Activated CD4-positive, alpha-beta T cell treated with anti-CD3 and anti-CD28 coated beads for 24 hours (primary cell): ENCODE results near the gene HPSE.
A peak's percentile ranks its signal among the peaks of the same experiment; 100 is the strongest.
"Not testable (repeated sequence)": the region's sequence is repeated elsewhere in the genome, so short reads cannot be mapped to it uniquely, and the experiment has no call there.

Experiments used
- DNase-seq, 2 donors: peaks; one replicate each; pipeline ENCODE4 v3.0.0-alpha.2; 2020; ENCODE audit warnings: low read depth in 2 of 2

The HPSE gene

DNA sequence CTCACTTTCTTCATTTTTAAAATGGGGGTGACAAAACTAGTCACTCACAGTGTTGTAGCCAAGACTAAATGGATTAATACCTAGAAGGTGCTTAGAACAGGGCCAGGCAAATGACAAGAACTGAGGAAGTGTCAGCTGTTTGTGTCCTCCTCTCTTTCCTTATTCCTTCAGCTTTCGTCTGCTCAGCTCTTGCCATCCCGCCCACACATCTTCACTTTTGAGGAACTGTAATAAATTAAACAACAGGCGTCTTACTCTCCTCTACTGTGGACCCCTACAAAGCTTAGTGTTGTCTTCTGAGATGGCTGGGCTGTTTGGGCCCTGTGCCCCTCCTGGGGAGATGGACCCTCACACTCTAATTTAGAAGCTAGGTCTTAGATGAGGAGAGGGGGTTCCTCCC, 2.7 kb downstream of the HPSE start:
- no peak for DNase-seq

DNA sequence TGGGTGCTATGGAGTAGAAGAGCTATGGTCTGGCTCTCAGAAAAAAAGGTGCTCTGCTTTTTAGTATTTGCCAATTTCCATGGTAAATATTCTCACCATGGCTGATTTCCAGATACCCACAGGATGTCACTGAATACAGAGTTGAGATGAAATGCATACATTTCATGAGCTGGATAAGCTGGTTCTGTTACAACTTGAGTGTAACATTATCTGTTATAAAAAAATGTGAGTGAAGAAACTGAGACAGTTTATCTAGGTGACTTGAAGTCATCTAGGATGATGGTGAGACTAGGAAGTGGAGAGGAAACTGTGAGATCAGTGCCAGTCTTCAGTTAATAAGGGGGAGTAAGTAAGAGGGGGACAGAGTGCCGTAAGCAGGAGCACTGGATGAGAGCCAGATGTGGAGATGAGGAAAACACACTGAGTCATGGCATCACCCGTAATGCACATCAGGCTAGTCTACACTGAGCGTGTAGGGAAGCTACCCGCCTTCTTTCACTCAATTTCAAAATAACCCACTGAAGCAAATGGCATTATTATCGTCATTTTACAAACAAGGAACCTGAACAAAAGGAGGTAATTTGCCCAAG, 5.0 kb downstream of the HPSE start:
- no peak for DNase-seq

DNA sequence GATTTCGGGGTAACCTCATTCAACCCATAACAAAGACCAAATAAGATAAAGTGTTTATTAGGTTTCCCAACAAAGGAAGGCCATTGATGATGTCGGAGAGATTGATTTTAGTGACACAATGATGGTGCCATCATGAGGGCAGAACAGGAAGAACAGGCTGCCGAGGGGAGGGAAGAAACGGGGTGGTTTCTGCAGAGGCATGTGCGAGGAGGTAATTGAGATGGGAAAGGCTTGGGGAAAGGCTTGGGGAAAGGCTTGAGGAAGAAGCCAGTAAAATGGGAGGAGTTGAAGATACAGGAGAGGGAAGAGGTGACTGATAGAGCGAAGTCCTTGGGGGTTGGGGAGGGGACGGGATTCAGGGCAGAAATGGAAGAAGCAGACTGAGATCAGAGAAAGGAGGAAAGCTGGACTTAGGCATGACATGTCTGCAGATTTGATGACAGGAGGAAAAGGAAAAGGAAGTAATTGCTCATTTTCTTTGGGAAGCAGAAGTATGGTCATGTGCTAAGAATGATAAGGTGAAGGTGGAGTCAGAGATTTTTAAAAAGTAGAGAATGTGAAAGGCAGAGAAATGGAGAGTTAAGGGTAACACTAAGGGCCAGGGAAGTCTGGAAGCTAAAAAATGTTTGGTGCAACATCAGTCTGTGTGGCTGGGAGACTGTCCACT, 6.0 kb downstream of the HPSE start:
- DNase-seq: no peak

DNA sequence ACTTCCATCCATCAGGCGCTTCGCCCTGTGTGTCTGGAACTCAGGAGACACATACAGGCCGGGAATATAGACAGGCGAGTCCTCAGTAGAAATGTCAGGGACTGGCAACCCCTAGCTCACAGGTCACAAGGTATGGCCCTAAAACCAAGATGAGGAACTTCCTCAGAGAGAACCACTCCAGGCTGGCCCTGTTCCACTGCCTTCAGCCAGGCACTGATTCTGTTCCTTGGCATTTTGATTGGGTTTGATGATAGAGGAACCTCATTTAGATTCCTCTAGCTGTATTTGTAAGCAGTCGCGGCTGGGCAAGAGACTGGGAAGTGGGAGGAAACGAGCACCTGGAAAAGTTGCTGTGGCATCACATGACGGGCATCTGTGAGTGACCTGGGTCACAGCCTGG, 8.1 kb downstream of the HPSE start:
- DNase-seq: no peak

DNA sequence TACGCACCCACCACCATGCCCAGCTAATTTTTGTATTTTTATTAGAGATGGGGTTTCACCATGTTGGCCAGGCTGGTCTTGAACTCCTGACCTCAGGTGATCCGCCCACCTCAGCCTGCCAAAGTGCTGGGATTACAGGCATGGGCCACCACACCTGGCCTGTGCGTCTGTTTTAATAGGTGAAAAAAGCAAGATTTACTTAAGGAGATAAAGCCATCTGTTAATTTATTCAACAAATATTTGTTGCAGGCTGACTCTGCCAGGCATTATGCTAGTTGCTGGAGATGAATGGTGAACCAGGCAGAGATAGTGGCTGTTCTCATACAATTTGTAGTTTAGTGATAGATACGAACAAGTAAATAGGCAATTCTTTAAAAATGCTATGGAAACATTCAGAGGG, 9.3 kb downstream of the HPSE start:
- DNase-seq: not testable (repeated sequence)

DNA sequence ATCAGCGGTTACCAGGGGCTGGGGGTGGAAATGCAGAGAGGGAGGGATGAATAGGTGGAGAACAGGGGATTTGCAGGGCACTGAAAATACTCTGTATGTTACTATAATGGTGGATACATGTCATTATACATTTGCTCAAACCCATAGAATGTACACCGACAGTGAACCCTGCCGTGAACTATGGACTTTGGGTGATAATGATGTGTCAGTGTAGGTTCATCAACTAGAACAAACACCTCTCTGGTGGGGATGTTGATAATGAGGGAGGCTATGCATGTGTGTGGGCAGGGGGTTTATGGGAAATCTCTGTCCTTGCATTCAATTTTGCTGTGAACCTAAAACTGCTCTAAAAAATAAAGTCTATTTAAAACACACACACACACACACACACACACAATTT, 11.5 kb downstream of the HPSE start:
- DNase-seq: no peak

DNA sequence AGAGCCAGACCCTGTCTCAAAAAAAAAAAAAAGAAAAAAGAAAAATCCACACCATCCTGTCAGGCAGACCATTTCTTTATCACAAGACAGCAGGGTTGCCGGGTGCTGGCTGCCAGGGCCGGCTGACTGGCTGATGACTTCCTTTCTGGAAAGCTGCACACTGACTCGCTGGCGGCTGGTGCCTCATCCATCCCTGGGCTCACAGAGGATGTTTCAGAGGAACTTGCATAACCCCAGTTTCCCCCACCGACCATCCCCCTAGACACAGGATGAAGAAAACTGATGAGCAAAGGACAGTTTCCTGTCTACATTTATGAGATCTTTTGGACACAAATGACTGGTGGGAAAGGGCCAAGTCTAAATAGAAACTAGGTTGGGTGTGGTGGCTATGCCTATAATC, 14.1 kb downstream of the HPSE start:
- no peak for DNase-seq

DNA sequence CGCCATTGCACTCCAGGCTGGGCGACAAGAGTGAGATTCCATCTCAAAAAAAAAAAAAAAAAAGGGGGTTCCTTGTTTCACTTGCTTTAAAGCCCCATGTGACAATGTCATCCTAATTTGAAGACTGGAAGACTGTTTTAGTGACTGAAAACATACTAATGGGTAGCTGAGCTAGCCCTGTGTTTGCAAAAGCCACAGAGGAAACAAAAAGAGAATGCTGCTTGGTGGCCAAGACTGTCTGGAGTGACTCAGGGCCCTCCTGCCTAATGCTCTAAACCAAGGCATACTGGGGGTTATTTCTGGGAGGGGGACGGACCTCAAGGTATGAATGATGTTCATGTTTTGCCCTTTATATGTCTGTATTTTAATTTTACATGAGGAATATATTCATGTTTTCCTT, 16.0 kb downstream of the HPSE start:
- no peak for DNase-seq

DNA sequence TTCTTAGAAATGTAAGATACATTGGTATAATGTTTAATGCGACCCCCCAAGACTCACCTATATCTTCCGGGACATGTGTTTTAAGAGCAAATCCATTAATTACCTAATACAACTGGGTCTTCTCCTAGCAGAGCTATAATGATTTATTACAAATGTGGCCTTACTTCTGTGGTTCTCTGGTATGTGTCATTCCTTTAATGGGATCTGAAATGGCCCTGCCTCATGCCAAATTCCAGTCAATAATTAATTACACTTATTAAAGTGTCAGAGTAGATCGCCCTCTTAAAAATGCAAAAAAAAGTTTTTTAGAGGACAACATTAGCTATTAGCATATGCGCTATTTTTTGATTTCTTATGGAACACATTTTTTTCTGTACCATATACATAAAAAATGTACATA, 17.0 kb downstream of the HPSE start:
- no peak for DNase-seq

DNA sequence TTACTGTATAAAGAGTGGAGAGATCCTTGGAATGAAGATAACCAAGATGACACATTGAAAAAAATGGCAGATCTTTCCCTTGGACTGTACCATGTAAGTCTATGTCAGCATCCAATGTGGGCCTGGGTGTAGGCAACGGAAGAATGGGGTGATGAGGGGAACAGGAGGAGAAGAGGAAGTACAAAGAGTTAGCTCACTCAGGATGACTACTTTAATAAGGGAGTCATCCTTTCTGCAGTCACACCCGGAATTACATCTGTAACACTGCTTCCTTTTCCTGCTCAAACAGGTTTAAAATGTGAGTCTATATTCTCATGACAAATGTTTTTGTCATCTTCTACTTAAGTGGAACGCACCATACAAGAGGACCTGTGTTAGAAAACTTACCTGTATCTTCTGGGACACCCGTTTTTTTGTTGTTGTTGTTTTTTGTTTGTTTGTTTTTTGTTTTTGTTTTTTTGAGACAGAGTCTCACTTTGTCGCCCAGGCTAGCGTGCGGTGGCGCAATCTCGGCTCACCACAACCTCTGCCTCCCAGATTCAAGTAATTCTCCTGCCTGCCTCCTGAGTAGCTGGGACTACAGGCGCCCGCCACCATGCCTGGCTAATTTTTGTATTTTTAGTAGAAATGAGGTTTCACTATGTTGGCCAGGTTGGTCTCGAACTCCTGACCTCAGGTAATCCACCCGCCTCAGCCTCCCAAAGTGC, 18.0 kb downstream of the HPSE start:
- DNase-seq: no peak

DNA sequence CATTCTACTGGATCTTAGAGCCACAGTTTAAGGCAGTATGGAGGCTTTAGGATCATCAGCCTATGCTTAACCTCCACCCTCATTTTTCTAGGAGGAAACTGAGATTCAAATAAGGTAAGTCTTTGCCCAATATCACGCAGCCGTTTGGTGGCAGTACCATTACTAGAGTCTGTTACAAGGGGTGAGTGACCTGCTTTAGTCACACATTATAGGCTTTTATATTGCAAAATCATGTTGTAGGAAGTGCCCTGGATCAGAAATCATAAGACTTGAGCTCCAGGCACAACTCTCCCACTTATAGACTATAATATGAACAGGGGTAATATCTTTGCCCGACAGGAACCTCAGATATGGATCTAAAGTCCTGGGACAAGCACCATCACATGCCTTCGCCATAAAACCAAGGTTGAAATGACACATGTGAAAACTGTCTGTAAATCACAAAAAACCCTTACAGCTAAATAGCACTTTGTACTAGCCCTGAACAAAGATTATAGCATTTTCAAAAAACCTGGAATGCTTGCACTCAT, 19.2 kb downstream of the HPSE start:
- DNase-seq: no peak

DNA sequence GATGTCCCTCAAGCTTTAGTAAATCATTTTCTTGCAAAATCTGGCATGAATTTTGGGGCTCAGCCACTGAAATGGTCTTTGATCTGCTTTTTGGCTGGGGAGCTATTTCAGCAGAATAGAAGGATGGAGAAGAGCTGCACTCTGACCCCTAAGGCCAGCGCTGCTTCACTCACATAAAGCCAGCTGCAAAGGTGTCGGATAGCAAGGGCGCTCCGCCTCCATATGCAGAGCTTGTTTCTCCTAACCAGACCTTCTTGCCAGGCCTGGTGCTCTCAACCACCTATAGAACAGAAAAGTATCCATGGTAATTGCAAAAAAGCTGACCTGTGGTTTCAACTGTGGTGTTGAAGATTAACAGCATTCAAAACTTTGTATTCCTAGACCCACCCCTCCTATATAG, 26.0 kb downstream of the HPSE start:
- DNase-seq: no peak

DNA sequence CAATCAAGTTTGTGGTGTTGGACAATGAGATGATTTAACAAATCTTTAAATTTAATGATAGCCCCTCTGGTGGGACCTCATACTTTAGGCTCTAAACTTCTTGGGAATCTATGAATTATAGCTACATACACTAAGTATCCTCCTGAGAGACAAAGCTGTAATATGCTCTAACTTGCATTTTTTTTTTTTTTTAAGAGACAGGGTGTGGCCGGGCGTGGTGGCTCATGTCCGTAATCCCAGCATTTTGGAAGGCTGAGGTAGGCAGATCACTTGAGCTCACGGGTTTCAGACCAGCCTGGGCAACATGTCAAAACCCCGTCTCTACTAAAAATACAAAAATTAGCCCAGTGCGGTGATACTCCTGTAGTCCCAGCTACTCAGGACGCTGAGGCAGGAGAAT, 26.7 kb downstream of the HPSE start:
- DNase-seq: no peak

DNA sequence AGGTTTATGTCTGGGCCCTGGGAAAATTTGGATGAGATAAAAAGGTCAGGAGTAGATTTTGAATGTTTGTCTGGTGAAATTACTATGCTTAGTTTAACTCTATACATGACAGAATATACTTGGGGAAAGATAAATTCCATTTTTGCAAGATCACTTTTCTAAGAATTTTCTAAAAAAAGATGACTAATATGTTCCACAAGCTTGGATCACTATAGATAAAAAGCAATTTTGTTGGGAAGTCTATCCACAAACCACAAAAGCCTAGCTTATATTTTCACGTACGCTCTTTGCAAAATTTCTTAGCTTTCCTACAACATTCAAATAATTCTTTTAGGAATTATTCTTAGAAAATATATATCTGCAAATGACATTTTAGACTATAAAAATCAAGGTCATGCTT, 29.5 kb downstream of the HPSE start:
- no peak for DNase-seq

DNA sequence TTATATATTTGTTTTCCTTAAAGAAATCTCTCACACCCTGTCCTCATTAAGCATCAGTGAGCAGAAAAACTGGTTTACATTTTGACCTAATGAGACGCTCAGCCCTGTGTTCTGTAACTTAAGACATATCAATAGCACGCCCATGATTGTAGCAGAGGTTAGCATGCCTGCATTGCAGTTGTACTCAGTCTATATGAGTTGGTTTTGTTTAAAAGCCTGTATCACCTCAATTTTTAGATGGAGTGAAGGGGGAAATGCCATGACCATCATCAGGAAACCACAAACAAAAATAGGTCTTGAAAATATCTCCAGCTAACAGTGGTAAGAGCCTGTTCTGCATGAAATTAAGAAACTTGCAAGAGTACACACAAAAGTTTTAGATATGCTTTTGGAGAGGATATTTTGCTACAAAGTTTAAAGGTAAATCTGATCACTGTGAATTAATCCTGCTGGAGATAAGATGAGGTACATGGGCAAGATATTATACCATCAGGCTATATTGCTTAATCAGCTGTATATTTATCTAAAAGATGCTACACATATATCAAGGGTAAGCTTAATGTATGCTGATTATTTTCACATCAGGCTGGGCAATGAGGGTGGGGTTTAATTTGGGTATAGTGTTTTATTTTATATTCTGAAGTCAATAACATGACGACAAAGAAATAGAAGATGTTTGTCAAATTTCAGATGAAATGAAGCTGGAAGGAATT, 36.9 kb downstream of the HPSE start:
- no peak for DNase-seq

DNA sequence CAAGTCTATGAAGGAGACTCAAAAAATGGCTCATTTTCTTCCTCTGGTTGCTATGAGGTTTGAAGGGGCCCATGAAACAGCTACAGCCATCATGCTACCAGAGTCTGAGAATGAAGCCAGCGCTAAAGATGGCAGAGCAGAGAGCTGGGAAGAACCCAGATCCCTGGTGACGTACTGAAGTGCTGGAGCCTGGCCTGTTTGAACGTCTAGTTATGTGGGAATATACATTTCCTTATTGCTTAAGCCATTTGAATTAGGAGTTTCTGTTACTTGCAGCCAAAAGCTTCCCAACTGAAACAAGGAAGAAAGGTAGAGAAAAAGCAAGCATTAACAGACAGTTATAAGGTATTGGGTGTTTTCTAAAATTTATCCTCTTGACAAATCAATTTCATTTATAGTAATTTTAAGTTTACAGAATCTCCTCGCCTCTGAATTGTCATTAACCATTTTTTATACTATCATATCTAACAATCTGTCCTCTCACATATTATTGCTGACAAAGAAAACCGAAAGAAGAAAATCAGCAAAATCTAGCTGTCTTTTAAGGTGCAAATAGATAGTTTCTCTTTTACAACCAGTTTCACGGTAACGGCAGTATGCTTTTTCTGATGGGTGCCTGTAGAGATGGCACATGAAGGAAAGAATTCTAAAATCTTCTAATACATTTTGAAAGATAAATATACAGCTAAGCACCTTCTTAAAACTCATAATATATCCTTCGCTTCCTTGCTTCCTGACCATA, 41.2 kb downstream of the HPSE start:
- DNase-seq: no peak

DNA sequence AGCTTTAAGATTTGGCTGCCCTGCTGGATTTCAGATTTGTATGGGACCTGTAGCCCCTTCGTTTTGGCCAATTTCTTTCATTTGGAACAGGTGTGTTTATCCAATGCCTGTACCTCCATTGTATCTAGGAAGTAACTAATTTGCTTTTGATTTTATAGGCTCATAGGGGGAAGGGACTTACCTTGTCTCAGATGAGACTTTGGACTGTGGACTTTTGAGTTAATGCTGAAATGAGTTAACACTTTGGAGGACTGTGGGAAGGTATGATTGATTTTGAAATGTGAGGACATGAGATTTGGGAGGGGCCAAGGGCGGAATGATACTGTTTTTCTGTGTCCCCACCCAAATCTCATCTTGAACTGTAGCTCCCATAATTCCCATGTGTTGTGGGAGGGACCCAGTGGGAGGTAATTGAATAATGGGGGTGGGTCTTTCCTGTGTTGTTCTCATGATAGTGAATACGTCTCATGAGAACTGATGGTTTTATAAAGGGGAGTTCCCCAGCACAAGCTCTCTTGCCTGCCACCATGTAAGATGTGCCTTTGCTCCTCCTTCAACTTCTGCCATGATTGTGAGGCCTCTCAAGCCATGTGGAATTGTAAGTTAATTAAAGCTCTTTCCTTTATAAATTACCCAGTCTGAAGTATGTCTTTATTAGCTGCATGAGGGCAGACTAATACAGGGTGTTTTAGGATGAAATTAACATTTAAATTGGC, 44.4 kb downstream of the HPSE start:
- DNase-seq: not testable (repeated sequence)

DNA sequence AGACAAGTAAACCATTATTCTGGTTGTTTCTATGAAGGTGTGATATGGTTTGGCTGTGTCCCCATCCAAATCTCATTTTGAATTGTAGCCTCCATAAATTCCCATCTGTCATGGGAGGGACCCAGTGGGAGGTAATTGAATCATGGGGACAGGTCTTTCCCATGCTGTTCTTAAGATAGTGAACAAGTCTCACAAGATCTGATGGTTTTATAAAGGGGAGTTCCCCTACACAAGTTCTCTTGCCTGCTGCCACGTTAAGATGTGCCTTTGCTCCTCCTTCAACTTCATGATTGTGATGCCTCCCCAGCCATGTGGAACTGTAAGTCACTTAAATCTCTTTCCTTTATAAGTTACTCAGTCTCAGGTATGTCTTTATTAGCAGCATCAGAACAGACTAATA, 46.3 kb downstream of the HPSE start:
- not testable (repeated sequence) for DNase-seq

DNA sequence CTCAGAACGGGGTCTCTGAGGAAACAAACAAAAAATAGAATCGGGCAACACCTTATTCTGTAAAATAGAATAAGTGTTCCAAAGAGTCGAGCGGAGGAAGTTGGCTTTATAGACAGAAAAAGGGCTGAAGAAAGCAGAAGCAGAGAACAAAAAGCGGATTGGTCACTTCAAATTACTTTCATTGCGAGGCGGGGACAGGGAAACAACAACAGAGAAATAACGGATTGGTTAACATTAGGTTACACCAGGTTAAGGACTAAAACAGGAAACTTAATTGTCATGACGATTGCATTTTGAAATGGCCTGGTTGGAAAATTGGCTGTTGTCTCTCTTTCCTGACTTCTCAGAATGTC, 49.6 kb downstream of the HPSE start:
- no peak for DNase-seq

DNA sequence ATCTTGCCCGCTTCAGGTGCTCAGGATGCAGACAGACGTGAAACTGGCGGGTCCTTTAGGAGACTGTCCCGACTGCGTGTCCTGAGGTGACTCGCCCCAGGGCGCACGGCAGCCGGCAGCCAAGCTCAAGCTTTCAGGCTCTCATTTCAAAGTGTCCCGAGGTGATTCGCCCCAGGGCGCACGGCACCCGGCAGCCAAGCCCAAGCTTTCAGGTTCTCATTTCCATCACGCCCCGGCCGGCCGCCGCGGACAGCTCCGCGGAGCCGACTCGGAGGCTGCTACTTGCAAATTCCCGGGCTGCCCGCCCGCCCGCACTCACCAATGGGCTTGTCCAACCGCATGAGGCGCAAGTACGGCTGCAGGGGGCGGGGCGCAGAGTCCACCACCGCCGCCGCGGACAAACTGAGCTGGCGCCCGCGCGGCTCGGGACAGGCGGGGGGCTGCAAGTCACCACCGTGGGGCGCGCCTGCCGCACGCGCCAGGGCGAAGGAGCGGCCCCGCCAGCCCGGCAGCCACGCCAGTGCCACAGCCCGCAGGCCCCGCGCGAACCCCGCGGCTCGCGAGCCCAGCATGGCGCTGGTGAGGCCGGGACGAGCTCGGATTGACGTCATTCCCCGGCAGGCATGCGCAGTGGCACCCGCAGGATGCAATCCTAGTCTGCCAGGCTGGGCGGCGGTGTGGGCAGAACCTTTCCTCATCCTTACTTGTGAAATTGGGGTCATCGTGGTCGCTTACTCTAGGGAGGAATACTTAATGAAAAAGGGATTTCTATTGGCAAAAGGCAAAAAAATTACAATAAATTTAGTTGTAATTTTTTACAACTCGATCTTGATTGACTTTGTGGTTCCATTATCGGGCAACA, 50.2 kb downstream of the HPSE start, which contains the start of gene COQ2:
COQ2 (minus strand) TSS at position 606 of the 862 bp plus-strand sequence; CDS start at position 572, 34 bp downstream.
- DNase-seq: peak; percentile 92 to 97
